Activated T-helper 1 cell treated with anti-CD3 and anti-CD28 coated beads, Interleukin-12 subunit alpha, Interleukin-12 subunit beta, Interleukin-2, Interleukin-4 antibody, amounts not matched to agents 30 ng/mL and 10 ng/mL and 1 ng/mL, durations not matched to agents 14 hours and 24 hours and 36 hours (primary cell): ENCODE data around the gene GP1BB. TPM values are rescaled to one million over a fixed set of nuclear protein-coding genes. Genes with fewer than 3 reads are reported as not detected.
"Not testable (repeated sequence)": the region's sequence is repeated elsewhere in the genome, so short reads cannot be mapped to it uniquely, and the experiment has no call there.

Experiments used
- DNase-seq: peaks from one replicate; pipeline ENCODE4 v3.0.0; 2021; ENCODE audit warnings: low spot score
- H3K27ac Mint-ChIP-seq: one replicate; pipeline ENCODE4 v1.8.0; 2021; ENCODE audit warnings: mild to moderate bottlenecking, mixed read lengths
- H3K27me3 Mint-ChIP-seq: one replicate; pipeline ENCODE4 v1.8.0; 2022; ENCODE audit warnings: mild to moderate bottlenecking, moderate library complexity, mixed read lengths; ENCODE audit not compliant: insufficient read depth
- H3K36me3 Mint-ChIP-seq: one replicate; pipeline ENCODE4 v1.8.0; 2021; ENCODE audit warnings: low read depth, mixed read lengths
- H3K4me1 Mint-ChIP-seq: one replicate; pipeline ENCODE4 v1.8.0; 2021; ENCODE audit warnings: low read depth, mixed read lengths
- H3K4me3 Mint-ChIP-seq: one replicate; pipeline ENCODE4 v1.8.0; 2021; ENCODE audit warnings: mild to moderate bottlenecking, moderate library complexity, mixed read lengths
- H3K9me3 Mint-ChIP-seq: one replicate; pipeline ENCODE4 v1.8.0; 2021; ENCODE audit warnings: mixed read lengths
- intact Hi-C: fragments of 100-400 bp; cut with micrococcal nuclease; formaldehyde crosslinking; loops from one replicate; pipeline ENCODE4 v1.15.1; 2024
- total RNA-seq: library from RNA; stranded (reverse); gene quantifications from 2 replicates; pipeline ENCODE4 v1.2.3, GENCODE V29; 2022

Gene GP1BB
- not detected in 2 replicates for total RNA-seq

DNA sequence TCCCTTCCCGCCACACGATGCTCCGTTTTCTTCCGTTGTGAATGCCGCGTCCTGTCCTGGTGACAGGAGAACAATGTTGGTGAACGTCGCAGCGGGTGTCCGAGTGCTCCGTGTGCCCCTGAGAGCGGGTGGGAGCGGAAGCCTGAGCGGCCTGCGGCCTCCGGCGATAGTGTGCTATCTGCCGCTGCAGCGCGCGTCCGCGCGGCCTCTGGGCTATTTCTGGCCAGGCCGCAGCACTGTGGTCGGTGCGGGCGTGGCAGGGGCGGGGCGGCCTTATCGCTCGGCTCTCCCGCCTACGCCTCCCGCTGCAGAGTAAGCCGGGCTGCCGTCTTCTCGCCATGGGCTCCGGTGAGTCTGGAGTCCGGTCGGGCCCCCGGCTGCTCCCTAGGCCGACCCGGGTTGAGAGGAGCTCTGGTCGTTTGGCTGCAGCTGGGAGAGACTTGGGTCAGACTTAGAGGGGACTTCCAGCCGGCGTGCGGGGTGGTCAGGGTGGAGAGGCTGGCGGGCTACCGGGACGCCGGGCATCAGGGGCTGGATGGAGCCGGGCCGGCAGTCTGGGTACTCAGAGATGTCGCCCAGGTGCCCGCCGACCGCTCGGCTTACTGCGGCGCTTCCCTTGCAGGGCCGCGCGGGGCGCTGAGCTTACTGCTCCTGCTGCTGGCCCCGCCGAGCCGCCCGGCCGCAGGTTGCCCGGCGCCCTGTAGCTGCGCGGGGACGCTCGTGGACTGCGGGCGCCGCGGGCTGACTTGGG, at the start of gene GP1BB:
Gene GP1BB, plus strand, starts transcription at position 308 of the 751 bp plus-strand sequence. Its CDS starts 31 bp downstream, at position 339.
- H3K4me3 Mint-ChIP-seq, result peak within 1 kb of the TSS; percentile 19
- DNase-seq, result no peak
- peaks cover 47% of the 10 kb centered on the region for H3K27me3 Mint-ChIP-seq
- H3K36me3 Mint-ChIP-seq, result no peaks in the 10 kb centered on the region
- H3K4me1 Mint-ChIP-seq, result peaks cover 5% of the 10 kb centered on the region
- intact Hi-C loops, result no loop called here
- no peak within 1 kb of the TSS for H3K27ac Mint-ChIP-seq
- H3K9me3 Mint-ChIP-seq, result no peaks in the 10 kb centered on the region

DNA sequence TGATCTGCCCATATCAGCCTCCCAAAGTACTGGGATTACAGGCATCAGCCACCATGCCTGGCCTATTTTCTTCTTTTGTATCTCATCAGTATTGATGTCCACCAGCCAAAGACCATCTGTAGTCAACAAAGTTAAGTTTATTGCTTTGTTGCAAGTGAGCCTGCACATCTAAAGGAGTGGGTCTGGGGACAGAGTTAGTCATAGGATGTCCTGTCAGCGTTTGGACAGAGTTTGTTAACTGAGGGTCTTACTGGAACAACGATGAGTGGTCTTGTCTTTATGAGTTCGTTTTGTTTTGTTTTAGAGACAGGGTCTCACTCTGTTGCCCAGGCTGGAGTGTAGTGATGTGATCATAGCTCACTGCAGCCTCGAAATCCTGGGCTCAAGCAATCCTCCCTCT, 49.7 kb upstream of the GP1BB start:
- intact Hi-C loops, result no loop called here
- Mint-ChIP-seq H3K9me3 (no peaks in the 10 kb centered on the region), H3K4me3 (no peak overlapping the region), H3K36me3 (no peaks in the 10 kb centered on the region), H3K27me3 (peaks cover 4% of the 10 kb centered on the region), H3K27ac (no peak overlapping the region), H3K4me1 (no peaks in the 10 kb centered on the region)
- DNase-seq, result no peak

DNA sequence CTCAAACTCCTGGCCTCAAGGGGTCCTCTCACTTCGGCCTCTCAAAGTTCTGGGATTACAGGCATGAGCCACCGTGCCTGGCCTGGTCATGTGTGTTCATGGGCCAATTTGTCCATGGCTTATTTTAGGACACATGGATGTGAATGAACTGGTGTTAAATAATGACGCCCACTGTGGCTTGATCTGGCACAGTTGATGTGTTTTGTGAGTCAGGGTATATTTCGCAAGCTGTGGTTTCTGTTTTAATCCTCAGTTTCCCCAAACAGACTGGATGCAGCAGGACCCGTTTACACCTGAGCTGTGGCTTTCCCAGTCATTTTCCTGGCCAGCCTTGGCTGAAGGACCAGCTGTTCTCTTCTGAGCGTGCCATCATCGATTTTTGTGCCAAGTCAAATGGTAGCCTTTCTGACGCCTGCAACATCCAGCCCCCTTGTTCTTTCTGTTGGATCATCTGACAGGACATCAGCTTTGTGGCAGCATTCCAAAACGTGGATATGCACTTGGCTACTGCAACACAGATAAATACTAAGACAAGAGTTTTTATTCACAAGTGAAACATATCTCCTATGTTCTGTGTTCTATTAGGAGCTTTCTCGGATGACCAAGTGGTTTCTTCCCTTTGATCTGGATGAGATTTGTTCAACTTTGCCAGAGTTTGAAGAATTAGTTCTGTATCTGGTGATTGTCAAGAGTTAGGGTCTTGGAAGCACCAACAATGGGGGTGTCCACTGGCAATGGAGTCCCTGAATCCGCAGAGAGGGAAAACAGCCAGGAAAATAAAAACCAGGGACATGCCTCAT, 49.0 kb upstream of the GP1BB start:
- Mint-ChIP-seq H3K36me3 (no peaks in the 10 kb centered on the region), H3K4me3 (no peak overlapping the region)
- intact Hi-C loops, result no loop called here

DNA sequence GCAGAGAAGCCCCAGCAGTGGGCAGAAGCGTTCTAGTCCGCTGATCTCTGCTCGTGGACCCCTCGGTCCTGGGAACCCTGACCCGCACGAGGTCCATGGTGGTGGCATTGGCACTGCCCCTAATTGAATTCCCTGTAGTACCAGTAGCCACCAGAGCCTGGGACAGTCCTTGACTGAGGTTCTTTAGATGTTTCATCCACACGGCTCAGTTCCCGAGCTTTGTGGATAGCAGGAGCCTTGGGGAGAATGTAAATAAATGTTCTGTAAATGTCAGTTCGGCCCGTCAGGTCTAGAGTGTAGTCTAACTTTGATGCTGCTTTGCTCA, 48.4 kb upstream of the GP1BB start:
- Mint-ChIP-seq H3K4me1 (no peaks in the 10 kb centered on the region), H3K9me3 (no peaks in the 10 kb centered on the region), H3K27me3 (peaks cover 4% of the 10 kb centered on the region), H3K4me3 (no peak overlapping the region), H3K36me3 (no peaks in the 10 kb centered on the region), H3K27ac (no peak overlapping the region)
- no peak for DNase-seq
- intact Hi-C loops, result loop anchor here (5.0 kb wide), 1 partner anchor 42 kb away; no protein-coding TSS in a partner anchor

More for the DNA sequence above, 49.0 kb upstream of the GP1BB start:
- no peaks in the 10 kb centered on the region for H3K4me1 Mint-ChIP-seq
- H3K27ac Mint-ChIP-seq, result no peak overlapping the region
- H3K27me3 Mint-ChIP-seq, result peaks cover 4% of the 10 kb centered on the region
- no peaks in the 10 kb centered on the region for H3K9me3 Mint-ChIP-seq
- DNase-seq, result no peak

DNA sequence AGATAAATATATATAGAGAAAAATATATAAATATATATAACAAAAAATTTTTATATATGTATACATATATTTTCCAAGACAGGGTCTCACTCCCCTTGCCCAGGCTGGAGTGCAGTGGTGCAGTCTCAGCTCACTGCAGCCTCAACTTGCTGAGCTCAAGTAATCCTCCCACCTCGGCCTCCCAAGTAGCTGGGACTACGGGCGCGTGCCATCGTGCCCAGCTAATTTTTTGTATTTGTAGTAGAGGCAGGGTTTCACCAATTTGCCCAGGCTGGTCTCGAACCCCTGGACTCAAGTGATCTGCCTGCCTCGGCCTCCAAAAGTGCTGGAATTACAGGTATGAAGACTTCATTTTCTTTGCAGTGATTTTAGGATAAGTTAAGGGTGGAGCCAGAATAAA, 47.9 kb upstream of the GP1BB start:
- Mint-ChIP-seq H3K27me3 (peaks cover 4% of the 10 kb centered on the region), H3K36me3 (no peaks in the 10 kb centered on the region), H3K9me3 (no peaks in the 10 kb centered on the region), H3K27ac (no peak overlapping the region), H3K4me3 (no peak overlapping the region), H3K4me1 (no peaks in the 10 kb centered on the region)
- no peak for DNase-seq
- intact Hi-C loops, result loop anchor here (5.0 kb wide), 1 partner anchor 42 kb away; no protein-coding TSS in a partner anchor

DNA sequence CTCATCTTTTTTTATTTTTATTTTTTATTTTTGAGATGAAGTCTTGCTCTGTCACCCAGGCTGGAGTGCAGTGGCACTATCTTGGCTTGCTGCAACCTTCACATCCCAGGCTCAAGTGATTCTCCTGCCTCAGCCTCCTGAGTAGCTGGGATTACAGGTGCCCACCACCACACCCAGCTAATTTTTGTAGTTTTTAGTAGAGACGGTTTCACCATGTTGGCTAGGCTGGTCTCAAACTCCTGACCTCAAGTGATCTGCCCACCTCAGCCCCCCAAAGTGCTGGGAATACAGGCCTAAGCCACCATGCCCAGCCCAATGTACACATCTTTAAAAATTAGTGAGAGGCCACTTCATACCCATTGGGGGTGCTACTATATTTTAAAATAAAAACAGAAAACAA, 46.9 kb upstream of the GP1BB start:
- H3K9me3 Mint-ChIP-seq, DNase-seq, H3K27ac Mint-ChIP-seq, H3K4me3 Mint-ChIP-seq, H3K4me1 Mint-ChIP-seq, H3K27me3 Mint-ChIP-seq, H3K36me3 Mint-ChIP-seq: not testable (repeated sequence)
- intact Hi-C loops, result loop anchor here (5.0 kb wide), 1 partner anchor 41 kb away; no protein-coding TSS in a partner anchor

DNA sequence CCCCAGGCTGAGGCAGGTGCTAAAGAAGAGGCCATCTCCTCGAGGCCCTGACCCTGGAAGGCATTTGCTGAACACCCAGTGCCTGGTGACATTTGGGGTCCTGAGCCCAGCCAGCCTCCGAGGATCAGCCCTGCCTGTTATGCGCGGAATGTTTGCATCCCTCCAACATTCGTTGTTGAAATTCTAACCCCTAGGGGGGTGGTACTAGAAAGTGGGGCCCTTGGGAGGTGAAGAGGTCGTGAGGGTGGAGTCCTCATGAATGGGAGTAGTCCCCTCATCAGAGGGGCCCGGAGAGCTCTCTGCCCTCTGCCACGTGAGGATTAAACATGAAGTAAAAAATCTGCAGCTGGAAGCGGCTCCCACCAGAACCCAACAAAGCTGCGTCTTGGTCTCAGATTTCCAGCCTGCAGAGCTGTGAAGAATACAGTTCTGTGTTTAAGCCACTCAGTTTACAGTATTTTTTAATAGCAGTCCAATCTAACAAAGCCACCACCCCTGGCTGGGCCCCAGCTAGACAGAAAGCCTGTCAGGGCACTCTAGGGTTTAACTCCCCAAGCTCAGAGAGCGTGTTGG, 44.3 kb upstream of the GP1BB start:
- Mint-ChIP-seq H3K4me1 (no peaks in the 10 kb centered on the region), H3K27me3 (peaks cover 15% of the 10 kb centered on the region), H3K9me3 (no peaks in the 10 kb centered on the region), H3K36me3 (no peaks in the 10 kb centered on the region), H3K4me3 (no peak overlapping the region), H3K27ac (no peak overlapping the region)
- intact Hi-C loops, result loop anchor here (5.0 kb wide), 1 partner anchor 38 kb away; no protein-coding TSS in a partner anchor
- no peak for DNase-seq

DNA sequence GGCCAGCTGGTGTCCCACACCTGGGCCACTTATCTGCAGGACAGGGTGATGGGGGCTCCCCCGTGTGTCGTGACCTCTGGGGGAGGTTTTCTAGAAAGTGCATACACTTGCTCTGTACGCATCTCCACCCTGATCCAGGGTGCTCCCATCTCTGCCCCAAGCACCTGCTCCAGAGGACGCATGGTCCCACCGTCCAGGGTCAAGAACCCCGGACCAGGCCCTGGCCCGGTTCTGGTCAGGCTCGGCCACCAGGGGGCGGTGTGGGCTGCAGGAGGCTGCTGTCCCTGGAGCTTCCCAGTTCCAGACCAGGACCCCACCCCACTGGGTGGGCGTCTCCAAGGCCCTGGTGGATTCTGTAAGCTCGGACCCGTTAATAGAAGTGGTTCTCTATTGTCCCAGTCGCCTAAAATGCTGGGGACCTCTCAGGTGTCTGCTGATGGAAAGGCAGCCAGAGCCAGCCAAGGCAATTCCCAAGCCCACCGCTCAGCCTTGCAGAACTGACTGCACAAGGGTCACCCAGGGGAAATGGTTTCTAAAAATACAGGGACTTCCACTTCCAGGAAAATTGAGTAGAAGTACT, 43.7 kb upstream of the GP1BB start:
- H3K4me1 Mint-ChIP-seq, result no peaks in the 10 kb centered on the region
- H3K36me3 Mint-ChIP-seq, result no peaks in the 10 kb centered on the region
- intact Hi-C loops, result loop anchor here (5.0 kb wide), 1 partner anchor 38 kb away; no protein-coding TSS in a partner anchor
- no peaks in the 10 kb centered on the region for H3K9me3 Mint-ChIP-seq
- DNase-seq, result peak; percentile 26
- no peak overlapping the region for H3K27ac Mint-ChIP-seq
- peaks cover 15% of the 10 kb centered on the region for H3K27me3 Mint-ChIP-seq
- no peak overlapping the region for H3K4me3 Mint-ChIP-seq

DNA sequence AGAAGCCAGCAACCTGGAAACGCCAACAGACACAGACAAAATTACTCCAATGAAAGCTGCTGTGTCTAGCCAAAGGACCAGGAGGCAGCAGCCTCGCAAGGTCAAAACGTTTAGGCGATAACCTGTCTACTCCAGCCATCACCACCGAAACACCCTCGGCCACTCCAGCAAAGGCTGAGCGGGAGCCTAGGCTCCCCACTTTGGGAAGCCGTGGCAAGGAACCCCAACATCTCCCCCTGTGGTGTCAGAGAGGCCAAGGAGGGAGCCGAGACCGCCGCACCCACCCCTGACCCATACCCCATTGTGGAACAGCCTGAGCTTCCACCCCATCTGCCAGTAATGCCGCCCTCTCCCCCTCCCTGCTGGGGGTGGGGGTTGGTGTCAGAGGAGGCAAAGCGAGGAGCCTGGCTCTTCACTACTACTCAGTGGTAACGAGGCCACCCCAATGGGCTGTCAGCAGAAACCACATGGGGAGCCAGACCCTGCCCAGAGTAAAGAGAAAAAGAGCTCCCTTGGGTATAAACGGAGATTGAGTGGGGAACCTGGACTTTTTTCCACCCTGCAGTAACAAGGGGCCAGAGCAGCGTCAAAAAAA, 43.0 kb upstream of the GP1BB start:
- Mint-ChIP-seq H3K4me3 (no peak overlapping the region), H3K4me1 (no peaks in the 10 kb centered on the region), H3K9me3 (no peaks in the 10 kb centered on the region), H3K36me3 (no peaks in the 10 kb centered on the region), H3K27ac (no peak overlapping the region), H3K27me3 (peaks cover 15% of the 10 kb centered on the region)
- intact Hi-C loops, result no loop called here
- DNase-seq, result no peak

DNA sequence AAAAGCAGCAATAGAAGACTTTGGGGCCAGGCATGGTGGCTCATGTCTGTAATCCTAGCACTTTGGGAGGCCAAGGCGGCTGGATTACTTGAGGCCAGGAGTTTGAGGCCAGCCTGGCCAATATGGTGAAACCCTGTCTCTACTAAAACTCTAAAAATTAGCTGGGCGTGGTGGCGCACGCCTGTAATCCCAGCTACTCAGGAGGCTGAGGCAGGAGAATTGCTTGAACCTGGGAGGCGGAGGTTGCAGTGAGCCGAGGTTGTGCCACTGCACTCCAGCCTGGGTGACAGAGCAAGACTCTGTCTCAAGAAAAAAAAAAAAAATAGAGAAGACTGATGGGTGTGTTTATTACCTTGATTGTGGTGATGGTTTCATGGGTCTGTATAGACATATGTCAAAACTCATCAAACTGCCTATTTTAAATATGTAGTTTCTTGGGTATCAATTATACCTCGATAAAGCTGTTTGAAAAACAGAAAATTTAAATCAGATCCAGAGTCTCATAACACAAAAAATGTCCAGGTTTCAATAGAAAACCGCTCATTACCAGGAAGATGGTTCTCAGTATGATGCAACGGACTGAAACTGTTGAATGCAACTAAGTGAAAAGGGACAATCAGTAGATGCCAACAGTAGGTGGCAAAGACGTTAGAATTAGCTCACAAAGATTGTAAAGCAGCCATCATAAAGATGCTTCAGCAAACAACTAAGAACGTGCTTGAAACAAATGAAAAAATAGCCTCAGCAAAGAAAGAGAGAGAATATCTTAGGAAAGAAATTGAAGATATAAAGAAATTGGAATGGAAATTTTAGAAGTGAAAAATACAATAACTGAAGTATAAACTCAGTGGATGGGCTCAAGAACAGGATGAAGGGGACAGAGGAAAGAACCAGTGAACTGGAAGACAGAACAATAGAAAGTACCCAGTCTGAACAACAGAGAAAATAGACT, 42.2 kb upstream of the GP1BB start:
- Mint-ChIP-seq H3K36me3 (no peaks in the 10 kb centered on the region), H3K27ac (no peak overlapping the region), H3K9me3 (no peaks in the 10 kb centered on the region), H3K27me3 (peaks cover 15% of the 10 kb centered on the region), H3K4me3 (no peak overlapping the region), H3K4me1 (no peaks in the 10 kb centered on the region)
- no peak for DNase-seq
- intact Hi-C loops, result no loop called here

DNA sequence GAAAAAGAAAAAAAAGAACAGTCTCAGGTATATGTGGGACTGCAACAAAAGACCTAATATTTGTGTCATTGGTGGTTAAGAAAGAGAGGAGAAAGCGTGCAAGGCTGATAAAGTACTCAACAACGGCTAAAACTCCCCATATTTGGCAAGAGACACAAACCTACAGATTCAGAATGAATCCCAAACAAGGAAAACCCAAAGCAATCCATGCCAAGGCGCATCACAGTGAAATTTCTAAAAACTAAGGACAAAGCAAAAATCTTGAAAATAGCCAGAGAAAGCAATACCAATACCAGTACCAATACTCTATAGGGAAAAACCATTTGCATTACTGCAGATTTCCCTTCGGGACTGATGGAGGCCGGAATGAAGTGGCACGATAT, 41.5 kb upstream of the GP1BB start:
- Mint-ChIP-seq H3K4me3 (no peak overlapping the region), H3K36me3 (no peaks in the 10 kb centered on the region), H3K4me1 (no peaks in the 10 kb centered on the region), H3K27me3 (peaks cover 15% of the 10 kb centered on the region), H3K27ac (no peak overlapping the region), H3K9me3 (no peaks in the 10 kb centered on the region)
- no peak for DNase-seq
- intact Hi-C loops, result no loop called here

DNA sequence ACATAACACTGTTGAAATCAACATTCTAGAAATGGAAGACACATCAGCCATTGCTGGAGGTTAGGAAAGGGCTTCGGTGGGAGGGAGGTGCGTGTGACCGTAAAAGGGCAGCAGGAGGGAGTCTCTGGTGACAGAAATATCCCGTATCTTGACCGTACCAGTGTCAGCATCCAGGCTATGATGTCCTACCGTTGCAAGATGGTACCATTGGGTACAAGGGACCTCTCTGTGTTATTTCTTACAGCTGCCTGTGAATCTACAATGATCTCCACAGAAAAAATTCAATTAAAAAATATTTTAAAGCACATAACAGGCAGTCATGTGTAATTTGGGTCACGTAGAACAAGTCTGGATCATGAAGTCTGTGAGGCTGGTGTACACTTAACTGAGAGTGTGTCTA, 36.4 kb upstream of the GP1BB start:
- Mint-ChIP-seq H3K9me3 (no peaks in the 10 kb centered on the region), H3K27ac (no peak overlapping the region), H3K4me3 (no peak overlapping the region), H3K27me3 (peaks cover 9% of the 10 kb centered on the region), H3K4me1 (no peaks in the 10 kb centered on the region), H3K36me3 (no peaks in the 10 kb centered on the region)
- intact Hi-C loops, result no loop called here
- DNase-seq, result no peak
